Measurements from ENCODE around the gene MEAF6.
"Not testable (repeated sequence)": the region's sequence is repeated elsewhere in the genome, so short reads cannot be mapped to it uniquely, and the experiment has no call there.

The MEAF6 gene

GRCh38 chr1:37514350-37515184 is at the start of gene MEAF6:
TSS of gene MEAF6 (minus strand) at chr1:37514766. CDS start at chr1:37514746, 20 bp downstream.
- peak; percentile 58 to 78 (median 70) for DNase-seq

- no peak for DNase-seq
Observed at GRCh38 chr1:37562984-37563383, 48.4 kb upstream of the MEAF6 start.

- peak in 1 of 4 experiments; percentile 7 for DNase-seq
Observed at GRCh38 chr1:37561133-37562132, 46.9 kb upstream of the MEAF6 start.

GRCh38 chr1:37560401-37561132 is 46.0 kb upstream of the MEAF6 start:
- no peak for DNase-seq

- DNase-seq: not testable (repeated sequence)
Observed at GRCh38 chr1:37559957-37560379, 45.4 kb upstream of the MEAF6 start.

GRCh38 chr1:37559080-37559479 is 44.5 kb upstream of the MEAF6 start:
- no peak for DNase-seq

- no peak for DNase-seq
Observed at GRCh38 chr1:37558411-37558810, 43.8 kb upstream of the MEAF6 start.

- no peak for DNase-seq
Observed at GRCh38 chr1:37557402-37557801, 42.8 kb upstream of the MEAF6 start.

- DNase-seq: no peak
Observed at GRCh38 chr1:37556712-37557196, 42.2 kb upstream of the MEAF6 start, which contains the start of gene DNALI1. TSS of gene DNALI1 (plus strand) at chr1:37556940. CDS start at chr1:37556995, 55 bp downstream.

GRCh38 chr1:37553927-37554808 is 39.6 kb upstream of the MEAF6 start, which contains the start of gene SNIP1:
TSS of gene SNIP1 (minus strand) at chr1:37554293. CDS start at chr1:37554229, 64 bp downstream.
- DNase-seq: peak; percentile 68 to 85 (median 80)

GRCh38 chr1:37553598-37553926 is 39.0 kb upstream of the MEAF6 start:
- no peak for DNase-seq

- DNase-seq: no peak
Observed at GRCh38 chr1:37549341-37549740, 34.8 kb upstream of the MEAF6 start.

- DNase-seq: no peak
Observed at GRCh38 chr1:37545019-37545418, 30.5 kb upstream of the MEAF6 start.

- no peak for DNase-seq
Observed at GRCh38 chr1:37544530-37544929, 30.0 kb upstream of the MEAF6 start.

GRCh38 chr1:37540036-37540785 is 25.6 kb upstream of the MEAF6 start:
- no peak for DNase-seq

- not testable (repeated sequence) for DNase-seq
Observed at GRCh38 chr1:37539154-37539553, 24.6 kb upstream of the MEAF6 start.

GRCh38 chr1:37537378-37537777 is 22.8 kb upstream of the MEAF6 start:
- no peak for DNase-seq

GRCh38 chr1:37533317-37534093 is 18.9 kb upstream of the MEAF6 start:
- no peak for DNase-seq

- not testable (repeated sequence) for DNase-seq
Observed at GRCh38 chr1:37532418-37533156, 18.0 kb upstream of the MEAF6 start.
